GM23248 (cell line): ENCODE measurements around the gene TMEM17. TPM values are rescaled to one million over a fixed set of nuclear protein-coding genes. Genes with fewer than 3 reads are reported as not detected.

Experiments used
- DNase-seq: peaks from one replicate; pipeline ENCODE4 v3.0.0-alpha.2; 2015
- H2AFZ ChIP-seq: fragments of 200-600 bp; sonication (generic); 2 replicates; pipeline ENCODE4 v1.6.1; 2016; ENCODE audit warnings: antibody characterized with exemption
- H3F3A ChIP-seq: fragments of 200-600 bp; sonication (generic); 2 replicates; pipeline ENCODE4 v1.6.1; 2016; ENCODE audit warnings: mild to moderate bottlenecking, antibody characterized with exemption, mixed run types; ENCODE audit not compliant: insufficient read depth
- H3K27ac ChIP-seq: fragments of 200-600 bp; sonication (generic); 2 replicates; pipeline ENCODE4 v1.5.1; 2016; ENCODE audit warnings: mild to moderate bottlenecking
- H3K27me3 ChIP-seq: fragments of 200-600 bp; sonication (generic); replicated peaks from 2 replicates; pipeline ENCODE4 v1.6.1; 2016; ENCODE audit warnings: mild to moderate bottlenecking; ENCODE audit not compliant: insufficient read depth
- H3K36me3 ChIP-seq: fragments of 200-600 bp; sonication (generic); 2 replicates; pipeline ENCODE4 v1.6.1; 2016; ENCODE audit warnings: low read depth, mild to moderate bottlenecking
- H3K4me1 ChIP-seq: fragments of 200-600 bp; sonication (generic); 2 replicates; pipeline ENCODE4 v1.6.1; 2016; ENCODE audit warnings: mild to moderate bottlenecking; ENCODE audit not compliant: insufficient read depth
- H3K4me2 ChIP-seq: fragments of 200-600 bp; sonication (generic); one replicate; pipeline ENCODE4 v1.6.1; 2016; ENCODE audit warnings: mild to moderate bottlenecking; ENCODE audit not compliant: unreplicated experiment
- H3K4me3 ChIP-seq: fragments of 200-600 bp; sonication (generic); 2 replicates; pipeline ENCODE4 v1.5.1; 2016; ENCODE audit warnings: mild to moderate bottlenecking
- H3K79me2 ChIP-seq: fragments of 200-600 bp; sonication (generic); 2 replicates; pipeline ENCODE4 v1.6.1; 2016; ENCODE audit warnings: mild to moderate bottlenecking; ENCODE audit not compliant: insufficient read depth
- H3K9ac ChIP-seq: fragments of 200-600 bp; sonication (generic); 2 replicates; pipeline ENCODE4 v1.6.1; 2016; ENCODE audit warnings: mild to moderate bottlenecking
- H3K9me2 ChIP-seq: fragments of 200-600 bp; sonication (generic); 2 replicates; pipeline ENCODE4 v1.6.1; 2016; ENCODE audit warnings: mixed run types, mild to moderate bottlenecking, moderate library complexity; ENCODE audit not compliant: insufficient read depth
- H3K9me3 ChIP-seq: fragments of 200-600 bp; sonication (generic); one replicate; pipeline ENCODE4 v1.6.1; 2017; ENCODE audit warnings: low read depth
- H4K20me1 ChIP-seq: fragments of 200-600 bp; sonication (generic); 2 replicates; pipeline ENCODE4 v1.6.0; 2016; ENCODE audit not compliant: insufficient read depth
- EZH2 ChIP-seq: fragments of 200-600 bp; sonication (generic); IDR thresholded peaks from 2 replicates; pipeline ENCODE4 v1.6.1; 2018; ENCODE audit warnings: antibody characterized with exemption, mild to moderate bottlenecking; ENCODE audit not compliant: insufficient read depth, poor library complexity, severe bottlenecking
- EZH2phosphoT487 ChIP-seq: fragments of 200-600 bp; sonication (generic); IDR thresholded peaks from 2 replicates; pipeline ENCODE4 v1.6.1; 2018; ENCODE audit warnings: antibody characterized with exemption, moderate library complexity, mild to moderate bottlenecking, low read depth; ENCODE audit not compliant: insufficient read depth
- WGBS, 2 experiments: methylation state at CpG; one replicate each; pipeline ENCODE4 v1.1.6; 2015 to 2017; ENCODE audit warnings: low lambda C conversion rate in 2 of 2, low coverage in 1 of 2; ENCODE audit errors: missing lambda C conversion rate in 2 of 2; 5-methylcytosine and 5-hydroxymethylcytosine counted together
- in situ Hi-C: fragments of 300-500 bp; cut with MboI; formaldehyde crosslinking; loops from 2 replicates; pipeline ENCODE4 v1.15.0; 2020
- polyA plus RNA-seq: library from polyadenylated mRNA; unstranded; fragments of >200 nt; fragmentation: Nextera tagmentation; extraction: Ambion mirVana; gene quantifications from 2 replicates; pipeline ENCODE4 v1.2.1, GENCODE V29; 2016
- total RNA-seq: library from RNA; depleted of rRNA; stranded (reverse); fragments of >200 nt; shearing (Covaris generic); gene quantifications from 2 replicates; pipeline ENCODE4 v1.2.3, GENCODE V29; 2014

The TMEM17 gene
- total and polyA plus RNA-seq, 2 experiments from 2014 or later = 3.7 to 5.7 TPM

DNA sequence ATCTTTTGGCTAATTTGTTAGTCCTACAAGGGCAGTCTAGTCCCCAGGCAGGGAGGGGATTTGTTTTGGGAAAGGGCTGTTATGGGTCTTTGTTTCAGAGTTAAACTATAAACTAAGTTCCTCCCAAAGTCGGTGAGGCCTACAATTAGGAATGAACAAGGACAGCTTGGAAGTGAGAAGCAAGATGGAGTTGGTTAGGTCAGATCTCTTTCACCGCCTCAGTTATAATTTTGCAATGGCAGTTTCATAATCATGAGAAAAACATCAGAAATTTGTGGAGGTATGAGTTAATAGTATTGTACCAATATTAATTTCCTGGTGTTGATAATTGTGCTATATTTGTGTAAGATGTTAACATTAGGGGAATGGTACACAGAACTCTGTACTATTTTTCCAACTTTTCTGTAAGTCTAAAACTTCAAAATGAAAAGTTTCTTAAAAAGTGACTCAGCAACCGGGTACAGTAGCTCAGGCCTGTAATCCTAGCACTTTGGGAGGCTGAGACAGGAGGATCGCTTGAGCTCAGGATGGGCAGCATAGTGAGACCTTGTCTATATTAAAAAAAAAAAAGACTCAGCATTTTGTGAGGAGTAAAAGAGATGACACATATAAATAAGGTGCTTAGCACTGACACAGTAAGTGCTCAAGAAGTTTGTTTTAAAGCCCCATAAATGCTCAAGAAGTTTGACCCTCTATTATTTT, 40.8 kb downstream of the TMEM17 start:
- no peak overlapping the region for H3K4me3 ChIP-seq
- H3K27me3 ChIP-seq = no peaks in the 10 kb centered on the region
- H3K9ac ChIP-seq = no peak overlapping the region
- in situ Hi-C loops = no loop called here
- no peak overlapping the region for H2AFZ ChIP-seq
- 0 out of 2 replicates have a peak, but pooled peaks cover 5% of the 10 kb centered on the region for H3F3A ChIP-seq
- H3K79me2 ChIP-seq = no peaks in the 10 kb centered on the region
- no peak overlapping the region for H3K4me2 ChIP-seq
- no peak overlapping the region for H3K27ac ChIP-seq
- DNase-seq = no peak
- no peaks in the 10 kb centered on the region for H4K20me1 ChIP-seq
- WGBS, 2 experiments = 94 to 96% methylated on average over 4 of the region's 4 CpGs
- TF ChIP-seq EZH2 (no peak), EZH2phosphoT487 (no peak)
- H3K9me3 ChIP-seq = no peaks in the 10 kb centered on the region
- no peaks in the 10 kb centered on the region for H3K36me3 ChIP-seq
- H3K9me2 ChIP-seq = no peaks in the 10 kb centered on the region
- peaks cover 19% of the 10 kb centered on the region for H3K4me1 ChIP-seq

DNA sequence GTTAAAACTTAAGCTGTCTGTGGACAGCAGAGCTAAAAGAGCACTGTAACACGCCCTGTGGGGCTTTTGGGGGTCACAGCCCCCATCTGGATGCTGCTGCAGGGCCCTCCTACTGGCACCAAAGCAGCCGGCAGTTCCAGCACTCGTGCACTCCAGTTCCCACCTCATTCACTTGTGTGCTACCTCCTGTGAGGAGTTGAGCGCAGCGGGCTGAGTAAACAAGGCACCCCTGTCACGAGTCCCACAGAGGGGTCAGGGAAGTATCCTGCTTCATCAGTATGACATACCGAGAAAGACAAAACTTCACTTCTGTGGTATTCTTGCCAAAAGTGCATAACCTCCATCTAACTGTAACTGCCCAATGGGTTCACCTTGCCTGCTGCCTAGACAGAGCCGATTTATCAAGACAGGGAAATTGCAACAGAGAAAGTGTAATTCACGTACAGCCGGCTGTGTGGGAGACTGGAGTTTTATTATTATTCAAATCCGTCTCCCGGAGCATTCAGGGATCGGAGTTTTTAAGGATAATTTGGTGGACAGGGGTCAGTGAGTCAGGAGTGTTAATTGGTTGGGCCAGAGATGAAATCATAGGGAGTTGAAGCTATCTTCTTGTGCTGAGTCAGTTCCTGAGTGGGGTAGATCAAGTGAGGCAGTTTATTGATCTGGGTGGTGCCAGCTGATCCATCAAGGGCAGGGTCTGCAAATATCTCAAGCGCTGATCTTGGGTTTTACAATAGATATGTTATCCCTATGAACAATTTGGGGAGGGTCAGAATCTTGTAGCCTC, 41.6 kb downstream of the TMEM17 start:
- Histone ChIP-seq H3K4me3 (no peak overlapping the region), H3K4me1 (peaks cover 19% of the 10 kb centered on the region), H3K79me2 (no peaks in the 10 kb centered on the region), H3K9me3 (no peaks in the 10 kb centered on the region), H3K9me2 (no peaks in the 10 kb centered on the region), H3K36me3 (no peaks in the 10 kb centered on the region), H4K20me1 (no peaks in the 10 kb centered on the region), H3K27me3 (no peaks in the 10 kb centered on the region), H3F3A (0 out of 2 replicates have a peak, but pooled peaks cover 5% of the 10 kb centered on the region), H3K4me2 (no peak overlapping the region), H3K9ac (no peak overlapping the region), H3K27ac (no peak overlapping the region), H2AFZ (no peak overlapping the region)
- DNase-seq = peak; percentile 22
- TF ChIP-seq EZH2phosphoT487 (no peak), EZH2 (no peak)
- 91 to 92% methylated on average over 13 to 14 of the region's 14 CpGs for WGBS, 2 experiments
- in situ Hi-C loops = no loop called here

DNA sequence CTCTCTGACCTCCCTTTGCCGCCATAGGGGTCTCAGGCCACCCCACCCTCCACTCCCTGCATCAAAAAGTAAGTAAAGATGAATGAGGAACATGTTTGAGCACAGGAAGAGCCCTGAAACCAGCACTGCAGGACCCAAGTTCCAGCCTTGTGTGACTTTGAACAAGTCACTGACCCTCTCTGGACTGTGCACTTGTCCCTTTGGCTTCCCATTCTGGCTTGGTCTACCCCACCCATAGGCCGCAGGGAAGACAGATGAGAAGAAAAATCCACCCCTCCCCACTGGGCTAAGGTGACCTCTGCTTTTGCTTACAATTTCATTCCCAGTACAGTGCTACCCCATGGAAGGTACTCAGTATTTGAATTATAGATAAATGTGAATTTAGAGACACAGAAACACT, 43.8 kb downstream of the TMEM17 start:
- Histone ChIP-seq H3K79me2 (no peaks in the 10 kb centered on the region), H3K9me3 (no peaks in the 10 kb centered on the region), H4K20me1 (no peaks in the 10 kb centered on the region), H3K27ac (0 out of 2 replicates have a peak overlapping the region, but pooled peaks have one; percentile 9), H3K9me2 (no peaks in the 10 kb centered on the region), H3K4me1 (peaks cover 11% of the 10 kb centered on the region), H3K4me2 (no peak overlapping the region), H3K4me3 (no peak overlapping the region), H3K27me3 (no peaks in the 10 kb centered on the region), H2AFZ (no peak overlapping the region), H3K36me3 (no peaks in the 10 kb centered on the region), H3K9ac (no peak overlapping the region), H3F3A (0 out of 2 replicates have a peak, but pooled peaks cover 5% of the 10 kb centered on the region)
- DNase-seq = no peak
- 96 to 100% methylated on average over 2 of the region's 2 CpGs for WGBS, 2 experiments
- in situ Hi-C loops = no loop called here
- TF ChIP-seq EZH2phosphoT487 (no peak), EZH2 (no peak)

DNA sequence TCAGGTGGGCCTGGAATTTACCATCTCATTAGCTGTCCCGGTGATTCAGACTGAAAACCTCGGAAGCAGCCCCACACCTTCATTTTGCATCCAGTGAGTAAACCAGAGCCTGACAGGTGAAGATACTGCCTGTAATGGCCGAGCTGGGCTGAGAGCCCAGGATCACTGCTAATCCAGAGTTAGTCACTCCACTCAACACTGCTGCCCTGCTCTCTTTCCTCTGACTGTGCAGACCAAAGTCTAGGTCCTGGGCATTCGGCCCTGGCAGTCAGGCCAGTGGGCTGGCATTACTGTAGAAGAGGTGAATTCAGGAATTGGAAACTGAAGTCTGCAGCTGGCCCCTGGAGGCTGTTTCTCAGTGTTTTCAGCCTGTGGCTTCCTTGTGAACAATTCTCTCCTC, 44.3 kb downstream of the TMEM17 start:
- TF ChIP-seq EZH2 = no peak
- no peak for TF ChIP-seq EZH2phosphoT487
- no peaks in the 10 kb centered on the region for H3K9me2 ChIP-seq
- no peaks in the 10 kb centered on the region for H4K20me1 ChIP-seq
- in situ Hi-C loops = no loop called here
- no peak overlapping the region for H3K4me3 ChIP-seq
- 37 to 43% methylated on average over 4 of the region's 4 CpGs for WGBS, 2 experiments
- no peaks in the 10 kb centered on the region for H3K27me3 ChIP-seq
- H3K27ac ChIP-seq = 0 out of 2 replicates have a peak overlapping the region, but pooled peaks have one; percentile 9
- H2AFZ ChIP-seq = no peak overlapping the region
- no peaks in the 10 kb centered on the region for H3K79me2 ChIP-seq
- H3K4me1 ChIP-seq = peaks cover 11% of the 10 kb centered on the region
- H3F3A ChIP-seq = 0 out of 2 replicates have a peak, but pooled peaks cover 5% of the 10 kb centered on the region
- no peak overlapping the region for H3K9ac ChIP-seq
- H3K4me2 ChIP-seq = no peak overlapping the region
- no peaks in the 10 kb centered on the region for H3K36me3 ChIP-seq
- no peaks in the 10 kb centered on the region for H3K9me3 ChIP-seq
- DNase-seq = peak; percentile 91
